Measurements from ENCODE around the gene KIF5B.

- TF ChIP-seq CTCF (IDR thresholded peaks at IDR 0.05 in 2 of 3, conservative IDR thresholded peaks at IDR 0.05 in 1 of 3; ENCODE audit: borderline replicate concordance in 1 of 3, insufficient read depth in 1 of 3, low read depth in 2 of 3, low read length in 2 of 3) (no peak), SIN3A (IDR thresholded peaks at IDR 0.05; ENCODE audit: low read depth) (no peak), CEBPB (IDR thresholded peaks at IDR 0.05; ENCODE audit: low read depth) (no peak), EZH2 (IDR thresholded peaks at IDR 0.05) (no peak), REST (IDR thresholded peaks at IDR 0.05; ENCODE audit: low read depth) (no peak), POLR2A (IDR thresholded peaks at IDR 0.05; ENCODE audit: borderline replicate concordance, extremely low read depth, insufficient read depth, insufficient read length) (no peak), POLR2AphosphoS5 (IDR thresholded peaks at IDR 0.05; ENCODE audit: low read depth, low read length) (no peak), YY1 (IDR thresholded peaks at IDR 0.05; ENCODE audit: extremely low read depth, insufficient replicate concordance, low read depth, low read length) (no peak), ELF1 (IDR thresholded peaks at IDR 0.05; ENCODE audit: borderline replicate concordance, low read depth) (no peak), MAX (IDR thresholded peaks at IDR 0.05) (no peak), JUND (IDR thresholded peaks at IDR 0.05) (no peak), EZH2phosphoT487 (IDR thresholded peaks at IDR 0.05; ENCODE audit: borderline replicate concordance) (no peak)
Measured at GRCh38 chr10:31963589-31963980, 92.6 kb downstream of the KIF5B start.

Measured in HCT116 (cell line).